ENCODE data around the gene PRPH. TPM values are rescaled to one million over a fixed set of nuclear protein-coding genes. Genes with fewer than 3 reads are reported as not detected.

PRPH gene
- total and polyA plus RNA-seq, 9 of the 15 experiments (the other 6 are each of a cell fraction or from before 2014, with no cell fraction given) = 0.27 to 1.9 (median 1.3) TPM; not detected in 1

GRCh38 chr12:49322708-49323523 is 28.0 kb downstream of the PRPH start, which contains the start of gene TROAP (continued):
- TF ChIP-seq ARID4B (CRISPR knock-in tag; IDR thresholded peaks at IDR 0.05) (peak; percentile 35; the same call in 1 of the 2 replicates), RBM25 (IDR thresholded peaks at IDR 0.05; ENCODE audit: low read depth, low read length, severe bottlenecking) (peak; percentile 74), NKRF (IDR thresholded peaks at IDR 0.05; ENCODE audit: borderline replicate concordance) (peak; percentile 96), ATF4 (CRISPR knock-in tag; IDR thresholded peaks at IDR 0.05) (0 out of 2 replicates have a peak, but pooled peaks have one; percentile 16), HDAC3 (IDR thresholded peaks at IDR 0.05; ENCODE audit: borderline replicate concordance, partially characterized antibody) (no peak), ATF2 (CRISPR knock-in tag; IDR thresholded peaks at IDR 0.05) (no peak), ARID3A (IDR thresholded peaks at IDR 0.05; ENCODE audit: borderline replicate concordance, low read depth, low read length) (no peak), EP400 (IDR thresholded peaks at IDR 0.05) (peak; percentile 88), NFRKB (IDR thresholded peaks at IDR 0.05; ENCODE audit: low read depth) (peak; percentile 57), ZNF561 (CRISPR knock-in tag; conservative IDR thresholded peaks at IDR 0.05) (0 out of 2 replicates have a peak, but pooled peaks have one; percentile 18), C11orf30 (IDR thresholded peaks at IDR 0.05; ENCODE audit: low read depth) (peak; percentile 88), ZFP36 (IDR thresholded peaks at IDR 0.05; ENCODE audit: low read depth, low read length, partially characterized antibody) (no peak), YY1 (IDR thresholded peaks at IDR 0.05; ENCODE audit: borderline replicate concordance in 1 of 3, control insufficient read depth in 1 of 3, extremely low read depth in 1 of 3, insufficient read depth in 3 of 3, insufficient read length in 1 of 3, insufficient replicate concordance in 2 of 3, low read depth in 1 of 3, low read length in 2 of 3) (peak; percentile 55 to 94 (median 88)), NFIC (IDR thresholded peaks at IDR 0.05) (peak; percentile 2; the same call in 1 of the 2 replicates)

All from K562 (cell line).